HG02759 (cell line): ENCODE data around the gene FAM76B.

Experiments
- ATAC-seq: cut with Tn5 transposase; IDR thresholded peaks from one replicate; pipeline ENCODE4 v1.9.1; 2021; ENCODE audit warnings: mild to moderate bottlenecking, moderate library complexity; ENCODE audit not compliant: unreplicated experiment

Gene FAM76B

DNA sequence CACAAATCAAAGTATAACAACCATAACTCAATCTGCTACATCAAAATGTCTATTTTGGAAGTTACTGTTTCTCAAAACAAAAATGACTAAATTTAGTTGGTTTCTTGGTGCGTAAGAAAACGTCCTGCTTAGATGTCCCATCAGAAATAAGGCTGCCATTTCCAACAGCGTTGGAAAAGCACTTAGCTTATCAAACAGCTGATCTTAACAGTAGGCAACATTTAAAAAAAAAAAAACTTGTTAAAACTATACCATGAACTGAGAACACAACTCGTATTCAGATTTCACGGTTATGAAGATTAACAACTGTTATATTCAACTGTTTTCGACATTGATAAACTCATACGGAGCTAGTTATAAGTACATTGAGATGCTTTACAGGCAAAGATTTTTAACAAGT lies 3.1 kb upstream of the FAM76B start:
- no peak for ATAC-seq

DNA sequence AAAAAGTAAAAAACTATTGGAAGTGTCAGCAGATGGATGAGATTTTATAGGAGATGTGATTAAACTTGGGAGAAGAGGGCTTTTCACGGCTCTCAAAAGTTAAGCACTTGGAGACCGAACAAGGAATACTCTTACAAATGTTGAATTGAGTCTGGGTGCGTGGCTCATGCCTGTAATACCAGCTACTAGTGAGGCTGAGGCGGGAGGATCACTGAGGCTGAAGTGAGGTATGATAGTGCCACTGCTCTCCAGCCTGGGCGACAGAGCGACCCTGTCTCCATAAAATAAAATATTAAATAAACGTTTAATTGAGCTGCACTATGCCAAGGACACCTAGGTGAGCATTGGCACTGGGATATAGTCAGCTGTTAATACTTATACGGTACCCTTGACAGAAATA lies 2.6 kb upstream of the FAM76B start:
- ATAC-seq = no peak

DNA sequence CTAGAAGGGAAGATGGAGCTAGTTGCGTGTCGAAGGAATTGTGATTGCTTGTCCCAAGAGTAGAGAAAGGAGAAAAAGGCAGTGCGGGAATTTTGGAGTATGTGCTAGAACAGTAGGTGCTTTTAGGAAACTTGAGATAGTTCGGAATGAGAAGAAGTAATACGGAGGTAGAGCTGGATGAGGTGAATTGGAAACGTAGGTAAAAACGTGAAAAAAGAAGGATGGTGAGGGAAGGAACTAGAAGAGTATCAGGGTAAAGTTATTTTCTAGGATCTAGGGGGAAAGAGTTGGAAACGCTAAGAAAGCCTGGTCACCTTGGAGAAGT lies 2.1 kb upstream of the FAM76B start:
- ATAC-seq = no peak

DNA sequence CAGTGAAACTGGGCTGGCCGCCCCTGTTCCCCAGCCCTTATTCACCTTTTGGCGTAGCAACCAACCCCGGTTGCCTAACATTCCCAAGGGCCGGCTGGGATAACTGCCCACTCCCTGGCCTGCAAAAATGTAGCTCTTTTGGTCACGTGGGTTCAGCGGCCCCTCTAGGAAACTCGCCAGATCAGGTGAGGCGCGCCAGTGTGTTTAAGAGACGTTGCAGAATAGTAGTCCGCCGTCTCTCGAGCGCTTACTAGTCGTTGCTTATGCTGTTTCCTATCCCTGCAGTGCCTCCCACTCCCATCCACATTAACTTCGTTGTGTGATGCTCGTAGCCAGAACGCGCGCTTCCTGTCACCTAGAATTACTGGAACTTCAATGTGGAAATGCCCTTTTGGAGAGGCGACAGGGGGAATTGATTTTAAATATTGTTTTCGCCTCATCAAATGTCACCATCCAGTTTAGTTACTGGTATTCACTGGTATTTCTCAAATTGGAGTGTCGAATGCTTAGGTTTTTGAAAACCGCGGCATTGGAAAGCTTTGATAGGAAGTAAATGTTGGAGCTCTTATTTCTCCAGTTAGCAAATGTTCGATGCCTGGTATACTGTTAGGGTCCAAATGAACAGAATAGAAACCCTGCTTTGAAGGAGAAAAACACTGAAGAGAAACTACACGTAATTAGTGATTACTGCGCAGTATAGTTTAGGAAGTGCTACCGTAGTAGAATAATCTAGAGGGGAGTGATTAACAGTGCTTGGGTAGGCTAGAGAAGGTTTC lies 1.5 kb upstream of the FAM76B start:
- ATAC-seq = no peak

DNA sequence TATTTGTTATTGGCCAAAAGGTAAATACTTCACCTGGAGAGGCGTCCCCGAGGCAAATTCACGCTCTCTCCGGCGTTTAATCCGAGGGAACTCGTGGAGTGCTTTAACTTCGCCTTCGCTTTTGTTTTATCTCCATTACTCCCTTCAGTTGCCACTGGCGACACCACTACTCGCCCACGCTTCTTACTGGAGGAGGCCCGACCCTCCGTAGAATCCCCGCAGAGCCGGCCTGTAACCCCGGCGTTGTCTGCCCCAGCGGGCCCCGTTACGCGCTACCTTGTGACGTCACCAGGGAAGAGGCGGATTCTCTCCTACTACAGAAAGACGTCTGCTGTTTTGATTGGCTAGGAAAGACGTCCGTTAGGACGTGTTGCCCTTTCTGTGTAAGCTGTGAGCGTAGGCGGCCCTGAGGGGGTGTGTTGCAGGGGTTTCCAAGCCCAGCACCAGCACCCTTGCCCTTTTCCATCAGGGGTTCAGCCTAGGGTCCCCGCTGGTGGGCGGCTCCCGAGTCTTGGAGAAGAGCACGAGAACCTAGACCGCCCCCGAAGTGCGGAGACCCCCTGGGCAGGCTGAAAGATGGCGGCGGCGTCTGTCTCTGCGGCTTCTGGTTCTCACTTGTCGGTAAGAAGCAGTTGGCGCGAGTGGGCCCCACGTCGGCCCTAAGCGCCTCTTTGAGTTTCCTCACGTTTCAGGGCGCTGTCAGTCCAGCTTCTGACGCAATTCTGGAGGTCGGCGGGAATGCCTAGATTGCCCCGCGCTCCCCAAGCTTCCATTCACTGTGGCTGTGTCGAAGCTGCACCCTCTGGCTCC lies 746 bp upstream of the FAM76B start, which contains the start of gene CEP57:
CEP57 (plus strand) TSS at position 376 of the 810 bp plus-strand sequence; CDS start at position 577, 201 bp downstream.
- ATAC-seq = peak; percentile 65

DNA sequence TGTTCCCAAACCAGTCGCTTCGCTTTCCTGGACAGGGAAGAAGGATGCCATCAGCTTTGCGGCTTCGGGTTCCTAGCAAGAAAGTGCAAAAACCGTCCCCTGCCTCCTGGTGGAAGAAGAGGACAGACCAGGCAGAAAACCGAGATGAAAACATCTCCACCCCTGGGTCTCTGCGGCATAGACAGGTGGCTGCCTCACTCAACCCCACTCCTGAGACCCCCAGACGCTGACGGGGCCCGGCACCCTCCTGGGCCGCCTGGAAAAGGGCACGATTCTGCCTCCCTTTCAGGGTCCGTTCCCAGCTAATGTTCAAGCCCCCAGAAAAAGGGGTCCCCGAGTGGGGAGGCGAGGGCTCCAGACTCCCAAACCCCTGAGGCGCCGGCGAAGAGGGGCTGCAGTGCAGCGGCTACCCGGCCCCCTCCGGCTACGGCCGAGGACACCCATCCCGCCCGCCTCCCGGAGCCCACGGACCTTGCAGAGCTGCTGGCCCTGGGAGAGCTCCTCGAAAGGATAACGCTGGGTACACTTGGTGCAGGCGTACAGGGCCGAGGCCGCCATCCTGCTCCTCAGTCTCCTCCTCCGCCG lies 569 bp downstream of the FAM76B start:
- no peak for ATAC-seq

DNA sequence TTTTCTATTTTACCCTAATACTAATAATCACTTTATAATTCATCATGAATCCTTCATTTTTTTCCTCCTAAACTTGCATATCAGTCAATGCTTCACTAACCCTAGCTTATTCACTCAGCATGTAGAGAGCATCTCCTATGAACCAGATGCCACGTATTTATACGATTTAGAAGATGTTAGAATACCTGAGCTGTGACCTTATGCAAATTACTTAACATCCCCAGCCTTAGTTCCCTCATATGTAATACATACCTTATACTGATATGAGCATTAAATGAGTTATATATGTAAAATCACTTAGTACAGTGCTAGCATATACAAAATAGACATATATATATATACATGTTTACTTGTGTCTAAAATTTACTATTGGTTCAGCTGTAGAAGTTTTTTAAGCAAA lies 9.0 kb downstream of the FAM76B start:
- no peak for ATAC-seq

DNA sequence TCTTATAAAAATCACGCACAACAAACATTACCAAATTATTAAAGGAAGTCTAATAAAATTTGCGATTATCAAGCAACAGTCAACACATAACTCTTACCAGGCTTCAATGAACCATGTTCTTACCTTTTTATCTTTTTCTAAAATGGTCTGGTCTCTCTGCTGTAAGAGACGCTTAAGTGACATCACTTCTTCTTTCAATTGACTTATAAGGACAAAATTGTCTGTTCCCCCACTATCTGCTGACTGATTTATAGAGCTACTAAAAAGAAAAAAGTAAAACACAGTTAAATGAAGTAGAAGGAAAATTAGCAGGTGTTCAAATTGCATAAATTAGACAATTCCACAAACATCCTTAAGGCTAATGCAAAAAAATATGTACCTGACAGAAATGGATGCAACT lies 10.9 kb downstream of the FAM76B start:
- peak; percentile 66 for ATAC-seq

DNA sequence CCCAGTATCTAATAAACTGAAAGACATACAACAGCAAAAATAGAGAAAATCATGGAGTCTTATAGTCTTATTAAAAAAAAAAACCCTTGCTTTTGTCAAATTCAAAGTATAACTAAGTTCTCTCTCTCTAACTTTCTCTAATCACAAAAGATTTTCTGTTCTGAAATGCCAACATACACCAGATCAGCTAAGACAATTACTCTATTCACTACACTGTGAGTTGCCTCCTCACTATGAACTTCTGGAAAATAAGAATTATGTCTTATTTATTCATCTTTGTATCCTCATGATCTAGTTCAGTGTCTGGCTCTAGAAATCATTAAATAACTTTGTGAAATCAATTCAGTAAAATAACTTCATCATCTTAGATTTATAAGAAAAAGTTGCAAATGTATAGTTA lies 12.7 kb downstream of the FAM76B start:
- no peak for ATAC-seq

DNA sequence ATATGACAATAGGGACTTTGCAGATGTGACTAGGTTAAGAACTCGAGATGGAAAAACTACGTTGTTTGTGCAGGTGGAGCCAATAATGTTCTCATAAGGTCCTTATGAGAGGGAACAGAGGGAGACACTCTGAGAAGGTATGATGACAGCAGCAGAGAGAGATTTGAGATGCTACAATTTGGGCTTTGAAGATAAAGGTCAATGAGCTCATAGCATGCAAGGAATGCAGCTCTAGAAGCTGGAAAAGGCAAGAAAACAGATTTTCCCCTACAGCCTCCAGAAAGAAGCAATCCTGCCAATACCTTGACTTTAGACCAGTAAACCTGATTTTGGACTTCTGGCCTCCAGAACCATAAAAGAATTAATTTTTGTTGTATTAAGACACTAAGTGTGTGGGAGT lies 21.1 kb downstream of the FAM76B start:
- ATAC-seq = no peak

DNA sequence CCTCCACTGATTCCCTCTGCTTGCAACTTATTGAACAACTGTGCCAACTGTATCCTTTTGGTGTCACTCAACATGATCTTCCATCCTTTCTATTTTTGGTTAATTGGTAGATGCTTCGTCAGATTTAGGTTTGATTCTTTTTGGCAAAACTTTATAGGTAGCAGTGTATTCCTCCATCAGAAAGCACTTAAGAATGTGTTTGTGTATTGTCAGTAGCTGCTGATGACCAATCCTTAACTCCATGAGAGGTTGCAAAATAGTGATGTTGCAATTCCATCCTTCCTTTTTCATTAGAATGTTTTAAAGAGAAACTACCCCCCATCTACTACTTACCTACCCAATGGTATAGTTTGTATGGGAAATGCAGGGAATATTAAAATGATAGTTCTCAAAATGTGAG lies 22.1 kb downstream of the FAM76B start:
- no peak for ATAC-seq

DNA sequence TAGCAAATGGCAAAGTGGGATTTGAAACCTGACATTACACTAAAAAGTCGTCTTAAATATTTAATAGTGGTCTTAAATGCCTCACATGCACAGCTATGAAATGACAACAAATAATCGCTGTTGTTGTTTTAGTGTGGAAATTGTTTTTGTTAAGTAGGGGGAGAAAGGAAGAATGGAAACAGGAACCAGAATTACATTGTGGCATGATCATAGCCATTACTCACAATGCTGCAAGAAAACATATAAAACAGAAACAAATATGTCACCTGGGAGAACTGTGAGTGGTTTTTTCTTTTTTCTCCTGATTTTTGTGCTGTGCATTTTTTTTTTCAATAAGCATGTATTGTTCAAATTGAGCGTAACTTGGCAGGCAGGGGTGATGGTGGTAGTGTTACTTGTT lies 22.9 kb downstream of the FAM76B start:
- ATAC-seq = no peak

DNA sequence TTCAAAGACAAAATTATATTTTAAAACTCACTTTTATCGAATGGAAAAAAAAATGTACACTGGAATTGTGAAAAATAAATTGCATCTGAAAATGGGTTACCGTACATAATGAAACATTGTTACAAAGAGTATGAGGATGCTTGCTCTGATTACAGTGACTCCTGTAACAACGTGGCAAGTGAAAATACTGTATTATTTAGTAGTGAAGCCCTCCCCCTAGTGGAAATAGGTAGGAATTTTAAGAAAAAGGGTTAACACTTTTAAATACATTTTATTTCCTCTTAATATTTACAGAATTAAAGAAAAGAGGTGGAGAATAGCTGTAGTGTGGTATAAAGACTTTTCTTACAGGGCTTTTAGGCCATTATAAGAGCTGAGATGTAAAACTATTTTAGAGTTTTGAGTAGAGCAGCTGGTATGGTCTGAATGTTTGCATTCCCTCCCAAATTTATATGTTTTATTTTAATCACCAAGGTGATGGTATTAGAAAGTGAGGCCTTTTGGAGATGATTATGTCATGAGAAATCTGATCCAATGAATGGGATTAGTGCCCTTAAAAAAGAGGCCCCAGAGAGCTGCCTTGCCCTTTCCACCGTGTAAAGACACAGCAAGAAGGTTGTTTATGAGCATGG lies 25.2 kb downstream of the FAM76B start:
- ATAC-seq = no peak

DNA sequence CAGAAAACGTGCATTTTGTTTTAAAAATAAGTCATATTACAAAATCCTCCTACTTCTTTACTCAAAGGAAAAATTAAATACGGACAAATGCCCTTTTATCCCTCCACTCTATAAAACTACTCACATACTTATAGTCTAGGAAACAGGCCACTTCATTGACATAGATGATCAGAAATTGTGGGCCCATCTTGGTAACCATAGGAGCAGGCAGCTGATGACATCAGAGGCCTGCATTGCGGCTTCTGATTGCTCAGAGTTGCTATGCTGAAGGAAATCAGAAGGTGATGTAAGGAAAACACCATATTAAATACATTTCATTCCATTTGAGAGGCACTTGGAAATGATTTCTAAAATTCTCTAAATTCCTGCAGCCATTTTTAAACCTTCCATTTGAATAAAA lies 27.0 kb downstream of the FAM76B start:
- ATAC-seq = no peak

DNA sequence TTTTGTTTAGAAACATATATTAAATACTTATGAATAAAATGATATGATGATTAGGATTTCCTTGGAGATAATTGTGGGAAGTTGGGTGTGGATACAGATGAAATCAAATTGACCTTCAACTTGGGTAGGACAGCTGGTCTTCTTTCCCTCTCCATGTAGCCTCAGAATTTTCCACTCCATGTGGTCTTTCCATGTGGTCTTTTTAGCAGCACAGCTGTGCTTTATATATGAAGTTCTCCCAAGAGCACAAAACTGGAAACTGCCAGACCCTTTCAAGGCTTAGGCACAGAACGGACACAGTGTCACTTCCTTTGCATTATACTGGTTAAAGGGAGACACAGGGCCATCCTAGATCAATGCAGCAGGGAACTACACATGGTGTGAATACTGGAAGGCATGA lies 28.6 kb downstream of the FAM76B start:
- no peak for ATAC-seq

DNA sequence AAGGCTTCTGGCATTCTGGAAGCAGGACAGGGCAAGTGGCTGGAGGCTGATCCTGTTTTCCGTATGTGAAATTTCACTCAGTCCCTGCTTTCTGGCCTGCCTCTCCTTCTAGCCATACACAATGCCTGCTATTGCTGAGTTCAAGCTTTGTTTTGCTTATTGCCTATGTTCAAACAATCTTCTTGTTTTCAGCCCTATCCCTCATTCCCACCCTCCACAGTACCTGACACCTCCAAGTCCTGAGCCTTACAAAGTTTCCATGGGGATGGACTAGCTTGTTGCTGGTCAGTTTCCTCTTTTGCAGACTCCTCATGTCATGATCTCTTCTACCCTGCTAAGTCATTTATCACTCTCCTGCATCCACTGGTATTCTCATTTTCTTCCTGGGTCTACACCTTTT lies 38.1 kb downstream of the FAM76B start:
- no peak for ATAC-seq

DNA sequence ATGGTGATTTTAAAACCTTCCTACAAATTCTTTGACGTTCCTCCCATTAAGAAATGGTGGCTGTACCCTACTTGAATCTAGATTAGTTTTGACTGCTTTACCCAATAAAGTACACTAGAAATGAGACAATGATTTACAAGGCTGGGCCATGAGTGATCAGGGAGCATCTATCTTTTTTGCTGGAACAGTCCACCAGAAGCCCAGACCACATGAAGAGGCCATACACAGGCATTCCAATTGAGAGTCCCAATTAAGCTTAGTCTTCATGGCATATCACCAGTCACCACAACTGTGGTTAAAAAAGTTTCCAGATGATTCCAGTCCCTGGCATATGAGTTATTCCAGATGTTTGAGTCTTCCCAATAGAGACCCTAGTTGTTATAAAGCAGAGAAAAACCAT lies 39.5 kb downstream of the FAM76B start:
- no peak for ATAC-seq

DNA sequence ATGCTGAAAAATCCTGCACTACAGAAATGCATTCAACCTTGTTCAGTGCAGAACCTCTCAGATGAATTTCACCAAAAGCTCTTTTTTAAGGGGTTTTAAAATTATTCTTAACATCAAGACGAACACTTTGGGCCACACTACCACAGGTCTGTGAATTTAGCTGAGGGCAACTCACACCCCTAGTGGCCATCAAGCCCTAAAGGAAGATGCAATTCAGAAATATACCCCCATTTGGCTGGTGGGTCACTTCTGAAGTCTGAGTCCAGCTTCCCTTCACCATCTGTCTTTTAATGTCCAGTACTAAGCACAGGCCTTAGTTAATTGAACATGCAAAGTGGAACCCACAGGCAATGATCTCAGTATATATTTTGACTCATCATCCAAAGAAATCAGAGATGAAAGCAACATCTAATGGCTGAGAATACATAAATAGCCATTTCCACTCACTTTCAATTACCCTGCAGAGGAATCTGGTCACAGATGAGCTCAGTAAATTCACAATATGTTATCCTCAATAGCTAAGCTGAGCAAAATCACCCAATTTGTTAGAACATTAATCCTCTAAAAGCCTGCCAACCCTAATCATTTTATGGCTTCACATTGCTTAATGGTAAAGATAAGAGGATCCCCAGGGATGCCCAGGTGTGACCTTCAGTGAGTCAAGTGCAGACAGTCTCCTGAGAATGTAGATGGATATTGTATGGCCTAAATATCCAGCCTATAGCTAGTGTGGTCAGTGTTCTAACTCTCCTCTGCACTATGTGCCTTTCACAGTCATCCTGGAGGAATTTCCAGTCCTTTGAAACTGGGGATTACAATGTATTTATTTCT lies 50.3 kb downstream of the FAM76B start:
- no peak for ATAC-seq

DNA sequence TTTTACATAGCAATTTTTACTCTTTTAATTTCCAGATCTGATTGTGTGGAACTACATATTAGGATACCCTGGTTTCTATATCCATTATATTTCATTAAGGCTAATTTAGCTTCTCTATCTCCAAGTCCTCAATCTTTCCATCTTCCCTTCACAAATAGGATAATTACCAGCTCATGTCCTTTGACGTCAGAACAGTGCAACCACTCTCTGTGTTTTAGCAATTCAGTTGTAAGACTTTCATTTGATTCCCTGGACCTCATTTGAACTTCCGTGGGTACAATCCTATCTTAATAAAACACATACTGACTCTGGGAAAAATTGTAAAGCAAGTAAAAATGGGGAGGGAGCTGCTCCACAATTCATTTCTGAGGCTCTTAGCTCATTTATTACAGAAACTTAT lies 52.8 kb downstream of the FAM76B start:
- no peak for ATAC-seq

DNA sequence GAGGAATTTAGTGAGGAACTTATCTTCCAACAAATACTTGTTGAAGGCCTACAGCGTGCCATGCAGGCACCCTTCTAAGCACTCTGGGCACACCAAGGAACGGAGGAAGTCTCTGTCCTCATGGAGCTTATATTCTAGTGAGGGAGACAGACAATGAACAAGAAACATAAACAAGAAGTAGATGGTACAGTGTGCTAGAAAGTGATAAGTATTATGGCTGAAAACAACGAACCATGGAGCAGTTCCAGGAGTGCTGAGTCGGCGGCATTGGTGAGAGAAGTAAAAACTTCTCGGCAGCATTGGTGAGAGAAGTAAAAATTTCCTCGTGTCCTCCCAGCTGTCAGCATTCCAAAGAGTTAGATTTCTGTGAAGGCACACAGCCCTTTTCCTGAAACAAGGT lies 53.2 kb downstream of the FAM76B start:
- no peak for ATAC-seq
